ENCODE data around the gene PTPRN2.
"Not testable (repeated sequence)": the region's sequence is repeated elsewhere in the genome, so short reads cannot be mapped to it uniquely, and the experiment has no call there.

Gene PTPRN2

DNA sequence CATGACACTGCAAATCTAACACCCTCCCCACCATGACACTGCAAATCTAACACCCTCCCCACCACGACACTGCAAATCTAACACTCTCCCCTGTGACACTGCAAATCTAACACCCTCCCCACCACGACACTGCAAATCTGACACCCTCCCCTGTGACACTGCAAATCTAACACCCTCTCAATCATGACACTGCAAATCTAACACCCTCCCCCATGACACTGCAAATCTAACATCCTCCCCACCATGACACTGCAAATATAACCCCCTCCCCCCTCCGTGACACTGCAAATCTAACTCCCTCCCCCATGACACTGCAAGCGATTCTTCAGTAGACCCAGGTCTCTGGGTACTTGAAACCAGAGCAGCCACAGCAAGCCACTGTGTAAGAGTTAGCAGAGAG lies 646.4 kb downstream of the PTPRN2 start:
- in situ Hi-C loops (cut with HindIII; ENCODE audit: low pct_unique_long_range_greater_than_20kb, low sequenced_read_pairs), result no loop called here
- TF ChIP-seq JUND (IDR thresholded peaks at IDR 0.05; ENCODE audit: low read depth), result no peak
- no peak for DNase-seq (ENCODE audit: low read depth in 1 of 2, low spot score in 1 of 2)

DNA sequence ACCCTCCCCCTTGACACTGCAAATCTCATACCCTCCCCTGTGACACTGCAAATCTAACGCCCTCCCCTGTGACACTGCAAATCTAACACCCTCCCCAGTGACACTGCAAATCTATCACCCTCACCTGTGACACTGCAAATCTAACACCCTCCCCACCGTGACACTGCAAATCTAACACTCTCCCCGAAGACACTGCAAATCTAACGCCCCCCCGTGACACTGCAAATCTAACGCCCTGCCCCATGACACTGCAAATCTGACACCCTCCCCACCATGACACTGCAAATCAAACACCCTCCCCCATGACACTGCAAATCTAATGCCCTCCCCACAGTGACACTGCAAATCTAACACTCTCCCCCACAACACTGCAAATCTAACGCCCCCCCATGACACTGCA lies 647.1 kb downstream of the PTPRN2 start:
- in situ Hi-C loops (cut with HindIII; ENCODE audit: low pct_unique_long_range_greater_than_20kb, low sequenced_read_pairs), result no loop called here

DNA sequence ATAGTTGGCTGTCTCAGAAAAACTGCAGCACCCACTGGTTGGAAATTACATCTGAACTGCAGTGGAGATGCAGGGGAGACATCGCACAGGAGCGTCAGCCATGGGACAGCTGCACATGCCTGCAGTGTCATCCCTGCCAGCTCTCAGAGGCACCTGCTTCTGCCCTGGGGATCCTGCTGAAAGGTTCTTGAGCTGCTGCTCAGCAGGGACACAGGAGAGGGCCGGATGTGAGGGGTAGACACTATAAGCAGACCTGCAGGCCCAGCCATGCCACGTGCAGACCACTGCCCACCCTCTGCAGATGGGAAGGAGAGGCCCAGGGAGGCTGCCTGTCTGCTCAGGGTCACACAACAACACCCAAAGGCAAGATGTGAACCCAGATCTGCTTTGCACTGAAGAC lies 649.4 kb downstream of the PTPRN2 start:
- TF ChIP-seq JUND (IDR thresholded peaks at IDR 0.05; ENCODE audit: low read depth), result no peak
- in situ Hi-C loops (cut with HindIII; ENCODE audit: low pct_unique_long_range_greater_than_20kb, low sequenced_read_pairs), result no loop called here
- no peak for DNase-seq (ENCODE audit: low read depth in 1 of 2, low spot score in 1 of 2)

More for the DNA sequence above, 647.1 kb downstream of the PTPRN2 start:
- DNase-seq (ENCODE audit: low read depth in 1 of 2, low spot score in 1 of 2), result no peak
- no peak for TF ChIP-seq JUND (IDR thresholded peaks at IDR 0.05; ENCODE audit: low read depth)

DNA sequence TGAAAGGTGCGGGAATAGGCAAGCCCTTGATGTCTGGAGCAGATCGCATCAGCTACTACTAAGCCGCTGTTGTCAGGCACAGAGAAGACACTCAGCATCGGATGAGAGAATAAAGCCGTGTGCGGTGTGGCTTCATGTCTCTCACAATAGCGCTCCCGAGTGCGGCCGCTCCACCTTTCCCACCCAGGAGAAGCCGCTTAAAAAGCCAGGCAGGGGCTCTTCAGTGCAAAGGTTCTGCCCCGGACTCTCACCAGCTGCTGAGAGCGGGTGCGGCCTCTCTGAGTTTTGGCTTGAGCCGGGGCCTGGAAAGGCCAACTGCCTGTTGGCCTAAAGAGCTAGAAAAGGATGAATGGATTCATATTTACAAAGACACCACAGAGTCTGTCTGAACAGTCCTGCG lies 650.2 kb downstream of the PTPRN2 start:
- no peak for DNase-seq (ENCODE audit: low read depth in 1 of 2, low spot score in 1 of 2)
- in situ Hi-C loops (cut with HindIII; ENCODE audit: low pct_unique_long_range_greater_than_20kb, low sequenced_read_pairs), result no loop called here
- TF ChIP-seq JUND (IDR thresholded peaks at IDR 0.05; ENCODE audit: low read depth), result no peak

DNA sequence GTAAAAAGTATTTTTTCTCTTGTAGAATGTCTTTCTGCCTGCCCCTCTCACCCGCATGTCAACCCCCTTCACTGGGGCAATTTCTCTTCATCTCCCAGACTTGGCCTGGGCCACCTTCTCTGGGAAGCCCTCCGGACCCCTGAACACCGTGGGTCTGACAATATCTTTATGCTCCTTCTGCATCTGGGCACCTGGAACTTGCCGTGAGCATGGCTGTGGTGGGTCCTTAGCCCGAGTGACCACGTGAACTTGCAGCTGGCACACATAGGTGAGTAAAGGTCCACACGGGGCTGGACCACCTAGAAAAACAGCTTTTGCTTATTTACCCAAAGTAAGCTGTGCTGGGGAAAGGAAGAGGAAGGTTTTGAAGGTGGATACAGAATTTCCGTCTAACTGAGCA lies 650.6 kb downstream of the PTPRN2 start:
- DNase-seq (ENCODE audit: low read depth in 1 of 2, low spot score in 1 of 2), result no peak
- no peak for TF ChIP-seq JUND (IDR thresholded peaks at IDR 0.05; ENCODE audit: low read depth)
- in situ Hi-C loops (cut with HindIII; ENCODE audit: low pct_unique_long_range_greater_than_20kb, low sequenced_read_pairs), result no loop called here

DNA sequence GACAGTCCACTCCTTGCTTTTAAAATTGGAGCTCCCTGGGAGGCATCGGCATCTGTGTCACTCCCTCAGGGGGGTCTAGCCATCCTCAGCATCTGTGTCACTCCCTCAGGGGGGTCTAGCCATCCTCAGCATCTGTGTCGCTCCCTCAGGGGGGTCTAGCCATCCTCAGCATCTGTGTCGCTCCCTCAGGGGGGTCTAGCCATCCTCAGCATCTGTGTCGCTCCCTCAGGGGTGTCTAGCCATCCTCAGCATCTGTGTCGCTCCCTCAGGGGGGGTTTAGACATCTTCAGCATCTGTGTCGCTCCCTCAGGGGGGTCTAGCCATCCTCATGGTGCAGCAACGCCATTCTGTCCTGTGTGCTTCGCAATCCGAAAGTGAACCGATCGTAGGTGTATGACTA lies 651.9 kb downstream of the PTPRN2 start:
- in situ Hi-C loops (cut with HindIII; ENCODE audit: low pct_unique_long_range_greater_than_20kb, low sequenced_read_pairs); DNase-seq (ENCODE audit: low read depth in 1 of 2, low spot score in 1 of 2): not testable (repeated sequence)

DNA sequence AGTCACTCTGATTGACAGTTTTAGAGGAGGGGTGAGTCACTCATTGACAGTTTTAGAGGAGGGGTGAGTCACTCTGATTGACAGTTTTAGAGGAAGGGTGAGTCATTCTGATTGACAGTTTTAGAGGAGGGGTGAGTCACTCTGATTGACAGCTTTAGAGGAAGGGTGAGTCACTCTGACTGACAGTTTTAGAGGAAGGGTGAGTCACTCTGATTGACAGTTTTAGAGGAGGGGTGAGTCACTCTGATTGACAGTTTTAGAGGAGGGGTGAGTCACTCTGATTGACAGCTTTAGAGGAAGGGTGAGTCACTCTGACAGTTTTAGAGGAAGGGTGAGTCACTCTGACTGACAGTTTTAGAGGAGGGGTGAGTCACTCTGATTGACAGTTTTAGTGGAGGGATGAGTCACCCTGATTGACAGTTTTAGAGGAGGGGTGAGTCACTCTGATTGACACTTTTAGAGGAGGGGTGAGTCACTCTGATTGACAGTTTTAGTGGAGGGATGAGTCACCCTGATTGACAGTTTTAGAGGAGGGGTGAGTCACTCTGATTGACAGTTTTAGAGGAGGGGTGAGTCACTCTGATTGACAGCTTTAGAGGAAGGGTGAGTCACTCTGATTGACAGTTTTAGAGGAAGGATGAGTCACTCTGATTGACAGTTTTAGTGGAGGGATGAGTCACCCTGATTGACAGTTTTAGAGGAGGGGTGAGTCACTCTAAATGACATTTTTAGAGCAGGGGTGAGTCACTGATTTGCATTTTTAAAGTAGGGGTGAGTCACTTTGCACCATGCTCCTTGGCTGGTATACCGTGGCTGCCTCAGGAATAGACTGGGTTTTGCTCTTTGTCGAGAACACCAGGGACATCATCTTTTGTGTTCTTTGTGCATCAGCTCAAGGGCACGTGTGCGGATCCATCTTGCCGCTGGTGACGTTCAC lies 654.1 kb downstream of the PTPRN2 start:
- in situ Hi-C loops (cut with HindIII; ENCODE audit: low pct_unique_long_range_greater_than_20kb, low sequenced_read_pairs), result not testable (repeated sequence)
- peak in 1 of 2 experiments; percentile 24 for DNase-seq (ENCODE audit: low read depth in 1 of 2, low spot score in 1 of 2)

DNA sequence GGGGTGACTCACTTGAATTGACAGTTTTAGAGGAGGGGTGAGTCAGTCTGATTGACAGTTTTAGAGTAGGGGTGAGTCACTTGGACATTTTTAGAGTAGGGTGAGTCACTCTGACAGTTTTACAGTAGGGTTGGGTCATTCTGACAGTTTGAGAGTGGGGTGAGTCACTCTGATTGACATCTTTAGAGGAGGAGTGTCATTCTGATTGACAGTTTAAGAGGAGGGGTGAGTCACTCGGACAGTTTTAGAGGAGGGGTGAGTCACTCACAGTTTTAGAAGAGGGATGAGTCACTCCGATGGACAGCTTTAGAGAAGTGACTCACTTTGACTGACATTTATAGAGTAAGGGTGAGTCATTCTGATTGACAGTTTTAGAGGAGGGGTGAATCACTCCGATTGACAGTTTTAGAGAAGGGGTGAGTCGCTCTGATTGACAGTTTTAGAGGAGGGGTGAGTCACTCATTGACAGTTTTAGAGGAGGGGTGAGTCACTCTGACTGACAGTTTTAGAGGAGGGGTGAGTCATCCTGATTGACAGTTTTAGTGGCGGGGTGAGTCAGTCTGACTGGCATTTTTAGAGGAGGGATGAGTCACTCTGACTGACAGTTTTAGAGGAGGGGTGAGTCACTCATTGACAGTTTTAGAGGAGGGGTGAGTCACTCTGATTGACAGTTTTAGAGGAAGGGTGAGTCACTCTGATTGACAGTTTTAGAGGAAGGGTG lies 655.0 kb downstream of the PTPRN2 start:
- TF ChIP-seq JUND (IDR thresholded peaks at IDR 0.05; ENCODE audit: low read depth), result no peak
- in situ Hi-C loops (cut with HindIII; ENCODE audit: low pct_unique_long_range_greater_than_20kb, low sequenced_read_pairs), result no loop called here
- DNase-seq (ENCODE audit: low read depth in 1 of 2, low spot score in 1 of 2), result peak in 1 of 2 experiments; percentile 37

DNA sequence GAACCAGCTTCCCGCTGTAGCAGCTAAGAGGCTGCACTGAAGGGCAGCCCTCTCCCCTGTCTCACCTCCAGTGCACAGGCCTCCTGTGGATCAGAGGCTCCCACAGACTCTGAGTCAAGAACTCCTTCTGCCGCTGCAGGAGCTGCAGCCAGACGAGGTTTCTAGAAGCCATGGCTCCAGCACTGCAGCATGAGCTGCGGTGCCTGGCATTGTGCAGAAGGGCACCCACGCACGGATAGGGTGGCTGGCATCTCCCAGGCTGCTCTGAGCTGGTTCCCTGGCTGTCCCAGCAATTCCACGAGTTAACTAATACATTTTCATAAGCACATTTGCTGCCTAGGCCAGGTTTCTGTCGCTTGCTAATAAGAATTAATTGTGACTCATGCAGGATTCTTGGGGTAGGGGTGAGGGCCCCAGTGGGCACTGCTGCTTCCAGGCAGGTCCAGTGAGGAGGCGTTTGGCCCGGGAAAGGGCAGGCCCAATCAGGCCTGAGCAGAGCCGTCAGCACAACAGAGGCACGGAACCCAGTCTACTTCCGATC lies 656.6 kb downstream of the PTPRN2 start:
- TF ChIP-seq JUND (IDR thresholded peaks at IDR 0.05; ENCODE audit: low read depth), result no peak
- no peak for DNase-seq (ENCODE audit: low read depth in 1 of 2, low spot score in 1 of 2)
- in situ Hi-C loops (cut with HindIII; ENCODE audit: low pct_unique_long_range_greater_than_20kb, low sequenced_read_pairs), result no loop called here

DNA sequence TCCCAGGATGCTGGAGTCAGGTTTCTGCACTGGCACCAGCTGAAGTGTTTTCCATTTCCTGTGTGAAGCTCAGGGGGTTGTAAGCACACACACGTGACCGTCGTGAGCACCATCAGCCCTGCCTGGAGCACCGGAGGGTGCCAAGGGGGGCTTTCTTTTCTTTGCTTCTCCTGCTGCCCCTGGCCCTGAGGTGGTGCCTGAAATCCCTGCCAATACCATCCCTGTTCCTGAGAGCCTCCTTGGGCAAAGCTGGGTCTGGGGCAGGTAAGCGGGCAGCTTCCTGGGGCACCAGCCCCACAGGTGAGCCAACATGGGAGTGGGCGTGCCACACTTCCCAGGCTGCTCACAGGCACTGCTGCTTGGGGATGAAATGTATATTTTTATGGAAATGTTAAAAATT lies 657.2 kb downstream of the PTPRN2 start:
- in situ Hi-C loops (cut with HindIII; ENCODE audit: low pct_unique_long_range_greater_than_20kb, low sequenced_read_pairs), result no loop called here
- no peak for DNase-seq (ENCODE audit: low read depth in 1 of 2, low spot score in 1 of 2)
- no peak for TF ChIP-seq JUND (IDR thresholded peaks at IDR 0.05; ENCODE audit: low read depth)

DNA sequence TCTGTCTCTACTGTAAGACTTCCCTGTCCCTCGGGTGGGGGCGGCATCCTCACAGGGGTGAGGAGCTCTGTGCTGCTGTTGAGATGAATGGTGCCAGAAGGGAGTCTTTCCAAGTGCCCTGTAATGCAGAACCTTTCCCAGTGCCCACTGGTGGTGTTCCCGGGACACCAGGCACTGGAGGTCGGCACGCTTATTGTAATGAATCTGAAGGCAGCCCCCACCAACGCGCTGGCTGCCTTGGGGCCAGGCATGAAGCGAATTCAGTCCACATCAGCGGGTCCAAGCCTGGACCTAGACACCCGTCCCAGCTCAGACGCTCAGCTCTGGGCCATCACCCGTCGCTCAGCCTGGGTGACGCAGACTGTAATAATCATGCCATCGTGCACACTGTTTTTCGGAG lies 658.0 kb downstream of the PTPRN2 start:
- no peak for TF ChIP-seq JUND (IDR thresholded peaks at IDR 0.05; ENCODE audit: low read depth)
- no peak for DNase-seq (ENCODE audit: low read depth in 1 of 2, low spot score in 1 of 2)
- in situ Hi-C loops (cut with HindIII; ENCODE audit: low pct_unique_long_range_greater_than_20kb, low sequenced_read_pairs), result no loop called here

DNA sequence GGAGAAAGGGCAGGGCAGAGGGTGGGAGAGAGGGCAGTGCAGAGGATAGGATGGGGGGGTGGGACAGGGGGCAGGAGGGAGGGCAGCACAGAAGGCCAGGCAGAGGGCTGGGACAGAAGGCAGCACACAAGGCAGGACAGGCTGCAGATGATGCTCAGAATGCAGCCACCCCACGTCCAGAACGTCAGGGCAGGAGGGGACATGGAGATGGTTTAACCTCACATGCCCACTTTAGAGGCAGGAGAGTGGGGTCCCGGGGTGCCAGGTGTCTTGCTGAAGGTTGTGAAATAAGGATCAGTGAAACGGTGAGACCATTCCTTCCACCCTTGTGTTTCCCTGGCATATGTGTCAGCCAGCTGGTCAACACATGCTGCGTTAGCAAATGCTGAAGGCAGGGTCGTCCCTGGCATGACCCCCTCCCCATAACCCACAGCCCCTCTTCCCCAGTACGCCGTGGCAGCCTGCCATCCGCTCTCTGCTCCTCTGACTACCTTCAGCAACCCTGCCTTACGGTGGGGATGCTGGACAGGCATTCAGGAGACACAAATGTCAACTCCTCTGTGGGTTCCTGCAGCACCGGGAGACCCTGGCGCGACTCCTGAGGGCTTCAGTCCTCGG lies 658.7 kb downstream of the PTPRN2 start:
- no peak for TF ChIP-seq JUND (IDR thresholded peaks at IDR 0.05; ENCODE audit: low read depth)
- no peak for DNase-seq (ENCODE audit: low read depth in 1 of 2, low spot score in 1 of 2)
- in situ Hi-C loops (cut with HindIII; ENCODE audit: low pct_unique_long_range_greater_than_20kb, low sequenced_read_pairs), result no loop called here

Data from T47D (cell line).